GM12872 (cell line): Measurements from ENCODE around the gene ZDHHC9.

Experiments used
- CTCF ChIP-seq: IDR thresholded peaks from 3 replicates; pipeline ENCODE4 v1.5.1; 2011; ENCODE audit warnings: low read depth, mild to moderate bottlenecking, low read length, moderate library complexity; ENCODE audit not compliant: insufficient read depth

Gene ZDHHC9

GRCh38 chrX:129825746-129826505 is 17.8 kb downstream of the ZDHHC9 start:
- no peak for TF ChIP-seq CTCF

- no peak for TF ChIP-seq CTCF
Measured at GRCh38 chrX:129824620-129825019, 19.1 kb downstream of the ZDHHC9 start.

- no peak for TF ChIP-seq CTCF
Measured at GRCh38 chrX:129823522-129823921, 20.2 kb downstream of the ZDHHC9 start.

DNA sequence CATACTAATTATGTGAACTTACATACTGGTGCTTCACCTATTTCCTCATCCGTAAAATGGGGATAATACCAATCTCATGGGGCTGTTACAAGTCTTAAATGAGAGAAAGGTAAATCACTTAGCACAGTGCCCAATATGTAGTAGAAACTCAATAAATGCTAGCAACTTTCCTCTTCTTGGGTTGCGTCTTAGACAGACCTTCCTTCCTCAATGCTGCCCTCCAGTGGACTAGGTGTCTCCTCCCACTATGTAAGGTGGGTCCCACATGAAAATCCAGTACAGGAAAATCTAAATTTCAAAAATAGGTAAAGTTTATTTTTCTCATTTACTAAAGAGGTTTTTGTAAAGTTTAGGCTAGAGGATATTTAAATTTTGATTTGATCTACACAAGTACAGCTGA is 20.6 kb downstream of the ZDHHC9 start:
- TF ChIP-seq CTCF: peak; percentile 45; the same call in 2 of the 3 replicates

DNA sequence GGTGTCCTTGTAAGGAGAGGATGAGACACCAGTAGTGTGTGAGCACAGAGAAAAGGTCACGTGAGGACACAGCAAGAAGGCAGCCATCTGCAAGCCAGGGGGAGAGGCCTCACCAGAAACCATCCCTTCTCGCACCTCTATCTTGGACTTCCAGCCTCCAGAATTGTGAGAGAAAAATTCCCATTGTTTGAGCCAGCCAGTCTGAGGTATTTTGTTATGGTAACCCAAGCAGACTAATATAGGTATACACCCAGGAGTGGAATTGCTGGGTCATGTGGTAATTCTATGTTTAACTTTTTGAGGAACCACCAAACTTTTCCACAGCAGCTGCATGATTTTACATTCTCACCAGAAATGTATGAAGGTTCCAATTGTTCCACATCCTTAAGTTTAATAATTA is 25.6 kb downstream of the ZDHHC9 start:
- TF ChIP-seq CTCF: no peak

GRCh38 chrX:129813662-129814368 is 29.9 kb downstream of the ZDHHC9 start:
- no peak for TF ChIP-seq CTCF

GRCh38 chrX:129808829-129809796 is 34.6 kb downstream of the ZDHHC9 start:
- TF ChIP-seq CTCF: no peak
